ENCODE results near the gene TRIM9.

DNA sequence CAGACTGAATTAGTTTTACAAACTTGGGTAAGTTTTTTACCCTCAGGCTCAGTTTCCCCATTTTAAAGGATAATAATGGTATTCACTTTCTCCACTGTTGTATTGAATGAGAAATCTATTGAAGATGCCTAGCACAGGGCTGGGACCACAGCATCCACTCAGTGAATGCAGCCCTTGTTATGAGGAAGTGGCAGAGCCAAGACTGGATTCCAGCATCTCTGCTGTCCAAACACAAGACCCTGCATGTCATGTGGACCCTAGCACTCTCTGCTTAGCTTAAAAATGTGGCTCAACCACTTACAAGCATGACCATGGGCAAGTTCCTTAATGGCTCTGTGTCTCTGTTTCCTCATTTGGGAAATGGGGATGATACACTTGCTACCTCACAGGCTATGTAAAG is 24.1 kb upstream of the TRIM9 start:
- no peak for TF ChIP-seq POLR2A (IDR thresholded peaks at IDR 0.05)
- TF ChIP-seq, protein P1, sequence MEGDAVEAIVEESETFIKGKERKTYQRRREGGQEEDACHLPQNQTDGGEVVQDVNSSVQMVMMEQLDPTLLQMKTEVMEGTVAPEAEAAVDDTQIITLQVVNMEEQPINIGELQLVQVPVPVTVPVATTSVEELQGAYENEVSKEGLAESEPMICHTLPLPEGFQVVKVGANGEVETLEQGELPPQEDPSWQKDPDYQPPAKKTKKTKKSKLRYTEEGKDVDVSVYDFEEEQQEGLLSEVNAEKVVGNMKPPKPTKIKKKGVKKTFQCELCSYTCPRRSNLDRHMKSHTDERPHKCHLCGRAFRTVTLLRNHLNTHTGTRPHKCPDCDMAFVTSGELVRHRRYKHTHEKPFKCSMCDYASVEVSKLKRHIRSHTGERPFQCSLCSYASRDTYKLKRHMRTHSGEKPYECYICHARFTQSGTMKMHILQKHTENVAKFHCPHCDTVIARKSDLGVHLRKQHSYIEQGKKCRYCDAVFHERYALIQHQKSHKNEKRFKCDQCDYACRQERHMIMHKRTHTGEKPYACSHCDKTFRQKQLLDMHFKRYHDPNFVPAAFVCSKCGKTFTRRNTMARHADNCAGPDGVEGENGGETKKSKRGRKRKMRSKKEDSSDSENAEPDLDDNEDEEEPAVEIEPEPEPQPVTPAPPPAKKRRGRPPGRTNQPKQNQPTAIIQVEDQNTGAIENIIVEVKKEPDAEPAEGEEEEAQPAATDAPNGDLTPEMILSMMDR (IDR thresholded peaks at IDR 0.05) = no peak
